HG03460 (cell line): ENCODE data around the gene CACNA1G.

ENCODE experiments used
- ATAC-seq: cut with Tn5 transposase; IDR thresholded peaks from one replicate; pipeline ENCODE4 v1.9.1; 2021; ENCODE audit not compliant: unreplicated experiment

Gene CACNA1G

DNA sequence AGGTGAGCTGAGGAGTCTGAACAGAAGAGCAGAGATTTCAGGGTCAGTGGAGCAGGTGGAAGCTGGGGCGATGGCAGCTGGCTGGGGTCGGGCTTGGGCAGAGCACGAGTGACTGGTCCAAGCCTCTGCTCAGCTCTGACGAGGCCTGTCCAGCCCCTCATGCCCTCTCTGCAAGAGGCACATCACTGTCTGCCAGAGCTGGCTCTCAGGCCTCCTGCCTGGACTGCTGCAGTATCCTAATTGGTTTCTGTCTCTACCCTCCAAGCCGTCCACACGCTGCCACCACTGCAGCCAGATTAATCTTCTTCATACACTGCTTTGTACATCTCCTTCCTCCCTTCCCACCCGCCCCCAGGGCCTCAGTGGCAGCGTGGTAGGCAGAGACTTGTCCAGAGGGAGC is 25.4 kb downstream of the CACNA1G start:
- ATAC-seq = no peak

GRCh38 chr17:50586421-50587247 is 26.1 kb downstream of the CACNA1G start:
- no peak for ATAC-seq

- no peak for ATAC-seq
Measured at GRCh38 chr17:50587571-50587970, 27.1 kb downstream of the CACNA1G start.

DNA sequence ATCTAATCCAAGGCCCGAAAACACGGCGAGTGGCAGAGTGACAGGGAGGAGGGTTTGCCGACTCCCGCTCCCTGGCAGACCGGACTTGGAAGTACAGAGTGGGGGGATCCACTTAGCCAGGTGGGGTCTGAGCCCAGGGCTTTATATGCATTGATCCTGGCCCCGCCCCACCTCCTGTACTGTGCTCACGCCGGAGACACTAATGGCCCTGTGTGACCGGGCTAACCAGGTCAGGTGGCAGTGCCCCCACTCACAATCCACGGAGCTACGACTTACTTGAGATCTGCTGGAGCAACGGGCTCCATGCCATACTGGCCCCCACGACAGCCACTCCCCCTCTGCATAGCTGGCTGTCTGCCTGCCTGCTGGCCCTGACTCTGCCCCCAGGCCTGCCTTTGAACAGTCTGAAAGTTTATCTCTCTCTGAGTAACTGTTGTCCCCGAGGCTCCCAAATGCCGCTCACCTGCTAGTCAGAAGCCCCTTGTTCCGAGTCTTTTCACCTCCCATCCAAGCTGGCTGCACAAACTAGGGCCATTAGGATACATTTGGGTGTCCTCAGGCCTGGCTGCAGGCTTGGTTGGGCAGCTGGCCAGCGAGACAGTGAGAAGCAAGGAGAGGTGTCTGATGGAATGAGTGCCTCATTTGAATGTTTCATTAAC is 28.0 kb downstream of the CACNA1G start:
- no peak for ATAC-seq

DNA sequence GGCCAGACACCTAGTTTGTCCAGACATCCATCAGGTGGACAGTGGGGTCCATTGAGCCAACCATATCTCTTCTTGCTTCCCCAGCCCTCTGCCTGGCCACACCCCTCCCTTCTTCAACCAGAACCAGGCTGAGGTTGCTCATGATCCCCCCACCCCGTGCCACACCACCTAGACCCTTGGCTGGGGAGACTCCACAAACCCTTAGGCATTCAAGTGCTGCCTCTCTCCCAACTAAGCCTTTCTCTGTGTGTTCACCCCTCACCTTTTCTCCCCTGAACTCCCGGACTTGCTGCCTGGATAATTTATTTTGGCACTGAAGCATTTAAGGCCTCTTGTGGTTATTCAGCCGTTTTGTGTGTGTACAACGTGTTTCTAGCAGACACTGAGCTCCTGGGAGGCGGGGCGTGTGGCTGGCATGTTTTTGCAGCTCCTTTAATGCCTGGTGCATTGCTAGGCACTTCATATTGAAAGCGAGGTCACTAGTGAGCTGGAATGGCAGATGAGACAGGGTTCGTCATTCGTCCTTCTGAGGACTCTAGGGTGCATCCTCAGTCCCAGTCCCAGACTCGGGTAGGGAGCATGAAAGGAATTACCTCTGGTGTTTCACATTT is 28.7 kb downstream of the CACNA1G start:
- no peak for ATAC-seq

GRCh38 chr17:50590946-50591737 is 30.6 kb downstream of the CACNA1G start:
- ATAC-seq = no peak

DNA sequence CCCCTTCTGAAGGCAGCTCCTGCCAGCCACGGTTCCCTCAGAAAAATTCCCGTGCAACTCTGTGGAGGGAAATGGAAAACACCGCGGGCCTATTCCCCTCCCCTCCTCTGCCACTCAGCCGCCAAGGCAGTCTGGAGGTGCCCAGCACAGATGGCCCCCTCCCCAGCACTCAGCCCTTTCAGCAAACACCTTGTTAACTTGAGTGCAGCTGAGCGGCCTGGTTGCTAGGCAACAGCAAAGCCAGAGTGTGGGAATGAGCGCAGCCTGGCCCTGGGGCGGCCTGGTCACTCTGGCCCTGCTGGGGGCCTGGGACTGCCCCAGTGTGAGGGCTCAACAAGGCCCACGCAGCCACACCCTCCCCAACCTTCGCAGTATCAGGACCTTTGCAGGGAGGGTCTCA is 32.8 kb downstream of the CACNA1G start:
- ATAC-seq = no peak

GRCh38 chr17:50594128-50594823 is 33.8 kb downstream of the CACNA1G start:
- ATAC-seq = no peak

DNA sequence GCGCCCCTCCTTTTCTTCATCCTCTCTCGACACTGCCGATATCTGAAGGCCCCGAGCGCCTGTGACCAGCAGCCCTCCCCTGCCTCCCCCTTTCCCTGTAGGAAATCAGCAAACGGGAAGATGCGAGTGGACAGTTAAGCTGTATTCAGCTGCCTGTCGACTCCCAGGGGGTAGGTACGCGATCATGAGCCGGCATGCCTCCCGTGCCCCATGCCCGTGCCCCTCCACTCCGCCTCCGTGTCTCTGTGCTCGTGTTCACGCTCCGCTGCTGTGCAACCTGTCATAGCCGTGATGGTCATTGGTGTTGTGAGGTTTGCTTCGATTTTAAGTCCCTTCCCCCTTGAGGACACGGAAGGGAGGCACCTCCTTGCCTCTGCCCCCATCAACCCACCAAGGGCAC is 34.4 kb downstream of the CACNA1G start:
- ATAC-seq = no peak

- no peak for ATAC-seq
Measured at GRCh38 chr17:50596191-50597037, 35.9 kb downstream of the CACNA1G start.

DNA sequence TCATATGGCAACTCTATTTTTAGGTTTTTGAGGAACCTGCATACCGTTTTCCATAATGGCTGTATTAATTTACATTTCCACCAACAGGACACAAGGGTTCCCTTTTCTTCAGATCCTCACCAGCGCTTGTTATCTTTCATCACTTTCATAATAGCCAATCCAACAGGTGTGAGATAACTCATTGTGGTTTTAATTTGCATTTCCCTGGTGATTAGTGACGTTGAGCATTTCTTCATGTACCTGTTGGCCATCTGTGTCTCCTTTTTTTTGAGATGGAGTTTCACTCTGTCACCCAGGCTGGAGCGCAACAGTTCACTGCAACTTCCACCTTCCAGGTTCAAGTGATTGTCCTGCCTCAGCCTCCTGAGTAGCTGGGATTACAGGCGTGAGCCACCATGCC is 38.0 kb downstream of the CACNA1G start:
- no peak for ATAC-seq

DNA sequence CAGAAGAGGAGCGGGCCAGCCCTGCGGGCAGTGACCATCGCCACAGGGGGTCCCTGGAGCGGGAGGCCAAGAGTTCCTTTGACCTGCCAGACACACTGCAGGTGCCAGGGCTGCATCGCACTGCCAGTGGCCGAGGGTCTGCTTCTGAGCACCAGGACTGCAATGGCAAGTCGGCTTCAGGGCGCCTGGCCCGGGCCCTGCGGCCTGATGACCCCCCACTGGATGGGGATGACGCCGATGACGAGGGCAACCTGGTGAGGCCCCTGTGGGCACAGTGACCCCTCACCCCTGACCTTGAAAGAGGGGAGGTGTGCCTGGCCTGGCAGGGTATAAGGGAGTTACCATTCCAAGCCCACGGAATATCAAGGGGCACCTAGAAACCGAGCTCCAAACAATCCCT is 39.1 kb downstream of the CACNA1G start:
- ATAC-seq = no peak

- ATAC-seq = no peak
Measured at GRCh38 chr17:50601823-50602375, 41.4 kb downstream of the CACNA1G start.

GRCh38 chr17:50602836-50603235 is 42.3 kb downstream of the CACNA1G start:
- no peak for ATAC-seq

- ATAC-seq = no peak
Measured at GRCh38 chr17:50603340-50603739, 42.8 kb downstream of the CACNA1G start.

GRCh38 chr17:50604513-50604912 is 44.0 kb downstream of the CACNA1G start:
- ATAC-seq = no peak

DNA sequence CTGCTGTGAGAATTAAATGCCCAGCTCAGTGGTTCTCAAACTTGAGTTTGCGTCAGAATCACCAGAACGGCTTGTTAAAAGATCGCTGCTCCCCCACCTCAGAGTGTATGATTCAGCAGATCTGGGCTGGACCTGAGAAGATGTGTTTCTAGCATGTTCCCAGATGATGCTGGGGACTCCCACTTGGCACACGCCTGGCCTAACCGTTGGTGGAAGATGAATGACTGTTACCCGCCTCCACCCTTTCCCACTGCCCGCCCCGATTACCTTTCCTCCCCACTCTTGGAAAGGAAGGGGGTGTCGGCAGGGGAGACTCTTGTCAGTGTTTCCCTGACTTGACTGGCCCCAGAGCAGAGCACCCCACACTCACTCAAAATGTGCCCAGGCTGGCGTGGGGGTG is 44.9 kb downstream of the CACNA1G start:
- no peak for ATAC-seq

GRCh38 chr17:50607522-50608175 is 47.1 kb downstream of the CACNA1G start:
- no peak for ATAC-seq
